IPS DF 6.9 (cell line): Measurements from ENCODE around the gene TMIGD1.

Experiments
- DNase-seq: peaks from one replicate; pipeline ENCODE4 v3.0.0-alpha.2; 2013; ENCODE audit warnings: low read depth, low spot score
- H3K27ac ChIP-seq: one replicate; pipeline ENCODE4 v1.5.1; 2013; ENCODE audit warnings: low read length, control low read depth
- H3K27me3 ChIP-seq: 2 replicates; pipeline ENCODE4 v1.6.1; 2013; ENCODE audit warnings: mild to moderate bottlenecking, low read length; ENCODE audit not compliant: control insufficient read depth, insufficient read depth
- H3K36me3 ChIP-seq: 2 replicates; pipeline ENCODE4 v1.6.1; 2013; ENCODE audit warnings: low read length; ENCODE audit not compliant: control insufficient read depth, insufficient read depth
- H3K4me1 ChIP-seq: 2 replicates; pipeline ENCODE4 v1.6.1; 2013; ENCODE audit warnings: low read length; ENCODE audit not compliant: control insufficient read depth, insufficient read depth
- H3K4me3 ChIP-seq: 2 replicates; pipeline ENCODE4 v1.5.1; 2013; ENCODE audit warnings: mild to moderate bottlenecking, low read length
- H3K9me3 ChIP-seq: 2 replicates; pipeline ENCODE4 v1.6.1; 2013; ENCODE audit warnings: low read length, inconsistent platforms; ENCODE audit not compliant: control insufficient read depth, insufficient read depth
- WGBS: extraction: QIAGEN DNeasy Blood & Tissue Kit; methylation state at CpG from one replicate; pipeline ENCODE4 v1.1.7; 2013; ENCODE audit warnings: mixed read lengths, missing lambda C conversion rate; ENCODE audit not compliant: insufficient read length, insufficient coverage; 5-methylcytosine and 5-hydroxymethylcytosine counted together

TMIGD1 gene

GRCh38 chr17:30326809-30327208, 7.0 kb downstream of the TMIGD1 start:
- H3K36me3 ChIP-seq: no peaks in the 10 kb centered on the region
- H3K27ac ChIP-seq: no peak overlapping the region
- no peak for DNase-seq
- H3K4me3 ChIP-seq: no peak overlapping the region
- H3K9me3 ChIP-seq: no peaks in the 10 kb centered on the region
- H3K27me3 ChIP-seq: no peaks in the 10 kb centered on the region
- no CpG with 5 or more reads among the region's 1 CpG for WGBS
- H3K4me1 ChIP-seq: no peaks in the 10 kb centered on the region

GRCh38 chr17:30324723-30325122, 9.1 kb downstream of the TMIGD1 start:
- Histone ChIP-seq H3K27ac (no peak overlapping the region), H3K4me1 (no peaks in the 10 kb centered on the region)
- WGBS: no CpG with 5 or more reads among the region's 7 CpGs

DNA sequence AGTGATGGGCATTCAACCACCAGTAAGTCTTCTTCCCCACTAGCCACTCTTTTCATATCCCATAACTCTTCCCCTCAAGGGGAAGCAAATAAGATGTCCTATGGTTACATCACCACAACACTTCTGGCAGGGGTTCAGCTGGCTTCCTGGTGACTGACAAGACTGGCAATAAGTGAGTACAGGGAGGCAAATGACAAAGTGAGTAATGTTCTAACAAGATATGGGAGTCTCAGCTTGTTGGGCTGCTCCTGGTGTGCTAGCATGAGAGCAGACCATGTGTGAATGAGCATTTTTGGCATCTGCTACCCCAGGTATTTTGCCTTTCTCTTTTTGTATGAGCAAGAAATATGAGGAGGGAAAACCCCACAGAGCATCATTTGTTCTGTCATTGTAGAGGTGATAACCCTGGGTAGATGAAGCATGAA, 9.9 kb downstream of the TMIGD1 start:
- no peaks in the 10 kb centered on the region for H3K9me3 ChIP-seq
- no peaks in the 10 kb centered on the region for H3K36me3 ChIP-seq
- no peak for DNase-seq
- H3K27ac ChIP-seq: no peak overlapping the region
- no peaks in the 10 kb centered on the region for H3K4me1 ChIP-seq
- H3K27me3 ChIP-seq: no peaks in the 10 kb centered on the region
- no peak overlapping the region for H3K4me3 ChIP-seq

More at GRCh38 chr17:30324723-30325122, 9.1 kb downstream of the TMIGD1 start:
- Histone ChIP-seq H3K4me3 (no peak overlapping the region), H3K9me3 (no peaks in the 10 kb centered on the region), H3K27me3 (no peaks in the 10 kb centered on the region), H3K36me3 (no peaks in the 10 kb centered on the region)
- DNase-seq: no peak

DNA sequence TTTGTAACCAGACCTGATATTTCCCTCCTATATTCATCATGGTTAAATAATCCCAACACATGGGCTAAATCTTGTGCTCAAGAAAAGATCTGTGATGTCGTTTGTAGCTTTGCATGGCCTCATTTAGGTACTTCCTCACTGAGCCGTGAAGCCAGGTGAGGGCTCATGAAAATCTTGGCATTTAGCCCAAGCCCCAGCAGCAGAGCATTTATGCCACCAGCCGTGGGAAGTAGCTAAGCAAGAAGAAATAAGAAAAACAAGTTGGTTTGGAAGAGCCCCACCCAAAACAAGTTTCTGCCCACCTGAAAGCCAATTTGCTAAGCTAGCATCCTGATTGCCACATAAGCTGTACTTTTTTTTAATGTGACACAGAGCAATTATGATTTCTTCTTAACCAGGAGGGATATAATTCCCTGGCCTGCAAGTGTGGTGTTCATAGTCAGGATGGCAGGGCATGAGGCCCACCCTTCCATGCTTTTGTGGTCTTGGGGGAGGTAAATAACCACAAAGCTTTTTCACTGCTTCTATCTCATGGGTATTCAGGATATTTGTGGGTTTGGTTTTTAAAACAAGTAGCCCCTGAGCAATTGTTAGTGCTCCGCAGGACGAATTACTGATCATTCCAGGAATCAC, 10.5 kb downstream of the TMIGD1 start:
- DNase-seq: no peak
- WGBS: no CpG with 5 or more reads among the region's 5 CpGs
- no peak overlapping the region for H3K27ac ChIP-seq

GRCh38 chr17:30321314-30321713, 12.5 kb downstream of the TMIGD1 start:
- H3K36me3 ChIP-seq: no peaks in the 10 kb centered on the region
- no peaks in the 10 kb centered on the region for H3K9me3 ChIP-seq
- no peak overlapping the region for H3K4me3 ChIP-seq
- no CpG with 5 or more reads among the region's 4 CpGs for WGBS
- no peaks in the 10 kb centered on the region for H3K27me3 ChIP-seq
- H3K4me1 ChIP-seq: no peaks in the 10 kb centered on the region
- no peak overlapping the region for H3K27ac ChIP-seq
- no peak for DNase-seq

More for the DNA sequence above, 10.5 kb downstream of the TMIGD1 start:
- no peaks in the 10 kb centered on the region for H3K9me3 ChIP-seq
- no peak overlapping the region for H3K4me3 ChIP-seq
- H3K36me3 ChIP-seq: no peaks in the 10 kb centered on the region
- H3K27me3 ChIP-seq: no peaks in the 10 kb centered on the region
- H3K4me1 ChIP-seq: no peaks in the 10 kb centered on the region

DNA sequence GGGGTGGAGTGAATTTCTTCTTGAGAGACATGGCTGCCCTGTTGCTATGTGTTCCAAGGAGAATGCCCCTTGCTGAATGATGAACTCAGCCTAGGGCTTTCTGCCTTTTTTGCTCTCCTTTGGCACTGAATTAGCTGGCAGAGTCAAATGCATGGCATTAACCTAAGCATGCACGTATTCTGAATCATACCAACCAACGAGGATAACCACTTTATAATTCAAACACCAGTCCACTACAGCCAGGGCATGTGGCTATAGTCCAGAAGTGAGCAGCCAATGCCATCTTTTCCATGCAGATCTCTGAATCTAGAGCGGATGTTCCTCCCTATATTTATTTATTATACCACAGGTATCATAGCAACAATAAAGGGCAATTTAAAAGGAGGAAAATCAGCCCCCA, 15.7 kb downstream of the TMIGD1 start:
- no CpG with 5 or more reads among the region's 3 CpGs for WGBS
- no peak overlapping the region for H3K4me3 ChIP-seq
- H3K27me3 ChIP-seq: no peaks in the 10 kb centered on the region
- no peaks in the 10 kb centered on the region for H3K9me3 ChIP-seq
- no peak for DNase-seq
- H3K27ac ChIP-seq: no peak overlapping the region
- H3K36me3 ChIP-seq: no peaks in the 10 kb centered on the region
- no peaks in the 10 kb centered on the region for H3K4me1 ChIP-seq

- H3K4me1 ChIP-seq: no peaks in the 10 kb centered on the region
- H3K36me3 ChIP-seq: no peaks in the 10 kb centered on the region
- no peak overlapping the region for H3K4me3 ChIP-seq
- no peaks in the 10 kb centered on the region for H3K27me3 ChIP-seq
- no peak overlapping the region for H3K27ac ChIP-seq
- WGBS: no CpG with 5 or more reads among the region's 1 CpG
- no peaks in the 10 kb centered on the region for H3K9me3 ChIP-seq
- DNase-seq: no peak
Measured at GRCh38 chr17:30316736-30317135, 17.1 kb downstream of the TMIGD1 start.

DNA sequence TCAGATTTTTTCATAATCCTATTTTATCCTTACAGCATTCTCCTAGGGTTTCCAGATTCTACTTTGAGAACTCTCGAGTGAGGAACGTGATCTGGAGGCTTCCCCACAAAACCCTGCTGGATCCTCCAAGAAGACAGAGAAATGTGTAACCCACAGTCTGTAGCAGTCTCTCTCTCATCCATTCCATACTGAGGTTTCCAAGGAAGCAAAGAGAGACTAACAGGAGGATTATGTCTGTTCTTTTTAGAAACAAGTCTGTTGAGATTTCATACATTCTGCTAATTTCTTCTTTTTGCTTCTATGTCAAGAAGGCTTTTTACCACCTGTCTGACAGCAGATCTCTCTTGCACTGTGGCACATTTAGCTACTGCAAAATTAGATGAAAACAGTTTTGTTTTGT, 18.8 kb downstream of the TMIGD1 start:
- H3K4me1 ChIP-seq: no peaks in the 10 kb centered on the region
- H3K4me3 ChIP-seq: no peak overlapping the region
- no peak for DNase-seq
- no peaks in the 10 kb centered on the region for H3K9me3 ChIP-seq
- WGBS: no CpG with 5 or more reads among the region's 2 CpGs
- H3K27me3 ChIP-seq: no peaks in the 10 kb centered on the region
- H3K27ac ChIP-seq: no peak overlapping the region
- H3K36me3 ChIP-seq: no peaks in the 10 kb centered on the region

DNA sequence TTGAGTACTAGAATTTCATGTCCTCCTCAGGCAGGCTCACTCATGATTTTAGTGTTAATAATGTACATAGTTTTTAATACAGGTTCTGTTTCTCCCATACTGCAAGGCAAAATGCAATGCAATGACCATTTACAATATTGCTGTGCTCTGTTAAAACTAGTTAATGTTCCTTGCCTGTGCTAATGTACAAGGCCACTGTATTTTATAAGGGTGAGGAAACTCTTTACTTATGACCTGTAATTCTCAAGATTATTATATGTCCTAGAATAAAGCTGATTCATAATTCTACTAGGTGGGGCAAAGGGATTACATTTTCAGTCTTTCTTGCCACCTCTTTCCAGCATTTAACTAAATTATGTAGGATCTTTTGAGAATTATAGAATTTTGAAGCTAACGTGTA, 19.4 kb downstream of the TMIGD1 start:
- H3K36me3 ChIP-seq: no peaks in the 10 kb centered on the region
- no peak overlapping the region for H3K27ac ChIP-seq

GRCh38 chr17:30312226-30312625, 21.6 kb downstream of the TMIGD1 start:
- Histone ChIP-seq H3K4me3 (no peak overlapping the region), H3K27ac (no peak overlapping the region), H3K36me3 (no peaks in the 10 kb centered on the region), H3K27me3 (no peaks in the 10 kb centered on the region), H3K9me3 (no peaks in the 10 kb centered on the region), H3K4me1 (no peaks in the 10 kb centered on the region)
- no peak for DNase-seq
- no CpG with 5 or more reads among the region's 2 CpGs for WGBS

More for the DNA sequence above, 19.4 kb downstream of the TMIGD1 start:
- Histone ChIP-seq H3K9me3 (no peaks in the 10 kb centered on the region), H3K4me1 (no peaks in the 10 kb centered on the region), H3K27me3 (no peaks in the 10 kb centered on the region), H3K4me3 (no peak overlapping the region)
- DNase-seq: no peak
- no CpG with 5 or more reads among the region's 1 CpG for WGBS

DNA sequence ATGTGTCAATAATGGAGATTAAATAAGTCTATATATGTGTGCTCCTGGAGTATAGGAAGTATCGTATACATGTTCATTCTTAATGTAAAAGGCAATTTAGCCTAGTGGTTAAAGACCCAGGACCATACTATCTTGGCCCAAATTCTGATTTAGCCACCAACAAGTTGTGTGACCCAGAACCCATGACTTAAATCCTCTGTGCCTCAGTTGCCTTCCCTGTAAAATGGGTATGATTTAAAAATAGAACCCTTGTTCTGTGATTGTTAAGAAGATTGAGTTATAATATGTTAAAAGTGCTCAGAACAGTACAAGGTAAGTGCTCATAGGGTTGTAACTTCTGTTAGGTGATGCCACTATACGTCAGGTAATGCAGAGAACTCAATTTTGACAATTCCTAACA, 23.3 kb downstream of the TMIGD1 start:
- no peak for DNase-seq
- Histone ChIP-seq H3K27ac (no peak overlapping the region), H3K36me3 (no peaks in the 10 kb centered on the region), H3K4me3 (no peak overlapping the region), H3K27me3 (no peaks in the 10 kb centered on the region), H3K4me1 (no peaks in the 10 kb centered on the region), H3K9me3 (no peaks in the 10 kb centered on the region)
- no CpG with 5 or more reads among the region's 2 CpGs for WGBS
